Measurements from ENCODE around the gene KMT2E.

DNA sequence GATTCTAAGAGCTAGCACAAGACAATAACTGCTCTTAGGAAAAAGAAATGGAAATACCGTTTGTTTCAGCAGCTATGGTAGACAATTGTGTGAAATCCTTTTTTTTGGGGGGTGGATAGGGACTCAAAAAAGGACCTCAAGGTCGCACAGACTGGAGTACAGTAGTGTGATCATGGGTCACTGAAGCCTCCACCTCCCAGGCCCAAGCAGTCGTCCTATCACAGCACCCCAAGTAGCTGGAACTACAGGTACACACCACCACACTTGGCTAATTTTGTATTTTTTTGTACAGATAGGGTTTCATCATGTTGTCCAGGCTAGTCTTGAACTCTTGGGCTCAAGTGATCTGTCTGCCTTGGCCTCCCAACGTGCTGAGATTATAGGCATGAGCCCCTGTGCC, 33.9 kb downstream of the KMT2E start:
- TF ChIP-seq EZH2 (IDR thresholded peaks at IDR 0.05; ENCODE audit: borderline replicate concordance, low read depth, low read length, poor library complexity, severe bottlenecking) = no peak
- TF ChIP-seq, protein P1, sequence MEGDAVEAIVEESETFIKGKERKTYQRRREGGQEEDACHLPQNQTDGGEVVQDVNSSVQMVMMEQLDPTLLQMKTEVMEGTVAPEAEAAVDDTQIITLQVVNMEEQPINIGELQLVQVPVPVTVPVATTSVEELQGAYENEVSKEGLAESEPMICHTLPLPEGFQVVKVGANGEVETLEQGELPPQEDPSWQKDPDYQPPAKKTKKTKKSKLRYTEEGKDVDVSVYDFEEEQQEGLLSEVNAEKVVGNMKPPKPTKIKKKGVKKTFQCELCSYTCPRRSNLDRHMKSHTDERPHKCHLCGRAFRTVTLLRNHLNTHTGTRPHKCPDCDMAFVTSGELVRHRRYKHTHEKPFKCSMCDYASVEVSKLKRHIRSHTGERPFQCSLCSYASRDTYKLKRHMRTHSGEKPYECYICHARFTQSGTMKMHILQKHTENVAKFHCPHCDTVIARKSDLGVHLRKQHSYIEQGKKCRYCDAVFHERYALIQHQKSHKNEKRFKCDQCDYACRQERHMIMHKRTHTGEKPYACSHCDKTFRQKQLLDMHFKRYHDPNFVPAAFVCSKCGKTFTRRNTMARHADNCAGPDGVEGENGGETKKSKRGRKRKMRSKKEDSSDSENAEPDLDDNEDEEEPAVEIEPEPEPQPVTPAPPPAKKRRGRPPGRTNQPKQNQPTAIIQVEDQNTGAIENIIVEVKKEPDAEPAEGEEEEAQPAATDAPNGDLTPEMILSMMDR (conservative IDR thresholded peaks at IDR 0.05; ENCODE audit: low read depth, low read length) = no peak
